ENCODE measurements around the gene CACNA2D1.

DNA sequence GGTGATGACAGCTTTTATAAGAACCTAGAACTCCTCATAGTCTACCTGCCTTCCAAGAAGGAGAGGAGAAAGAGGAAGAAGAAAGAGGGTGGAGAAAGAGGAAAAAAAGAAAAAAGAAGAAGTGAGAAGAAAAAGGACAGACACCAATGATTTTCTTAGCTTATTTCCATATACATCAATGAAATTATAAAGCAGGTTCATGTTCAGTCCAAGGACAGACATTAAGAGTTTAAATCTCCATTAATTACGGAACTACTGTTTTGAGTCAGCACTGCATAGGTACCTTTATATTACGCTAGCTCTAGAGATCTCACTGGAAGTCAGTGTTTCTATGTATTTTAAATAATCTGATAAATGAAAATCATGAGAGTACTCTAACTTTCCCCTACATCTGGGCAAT is 364.8 kb downstream of the CACNA2D1 start:
- TF ChIP-seq POLR2A (IDR thresholded peaks at IDR 0.05; ENCODE audit: borderline replicate concordance, extremely low read depth, insufficient read depth, insufficient read length) (no peak), RAD21 (IDR thresholded peaks at IDR 0.05; ENCODE audit: low read depth) (no peak), EZH2 (IDR thresholded peaks at IDR 0.05) (no peak), CEBPB (IDR thresholded peaks at IDR 0.05; ENCODE audit: low read depth) (no peak), POLR2AphosphoS5 (IDR thresholded peaks at IDR 0.05; ENCODE audit: low read depth, low read length) (no peak), SIN3A (IDR thresholded peaks at IDR 0.05; ENCODE audit: low read depth) (no peak), ZNF274 (IDR thresholded peaks at IDR 0.05; ENCODE audit: low read depth, low read length) (no peak), SP1 (IDR thresholded peaks at IDR 0.05; ENCODE audit: low read depth) (no peak), YY1 (IDR thresholded peaks at IDR 0.05; ENCODE audit: extremely low read depth, insufficient replicate concordance, low read depth, low read length) (no peak)
- TF ChIP-seq, protein P1, sequence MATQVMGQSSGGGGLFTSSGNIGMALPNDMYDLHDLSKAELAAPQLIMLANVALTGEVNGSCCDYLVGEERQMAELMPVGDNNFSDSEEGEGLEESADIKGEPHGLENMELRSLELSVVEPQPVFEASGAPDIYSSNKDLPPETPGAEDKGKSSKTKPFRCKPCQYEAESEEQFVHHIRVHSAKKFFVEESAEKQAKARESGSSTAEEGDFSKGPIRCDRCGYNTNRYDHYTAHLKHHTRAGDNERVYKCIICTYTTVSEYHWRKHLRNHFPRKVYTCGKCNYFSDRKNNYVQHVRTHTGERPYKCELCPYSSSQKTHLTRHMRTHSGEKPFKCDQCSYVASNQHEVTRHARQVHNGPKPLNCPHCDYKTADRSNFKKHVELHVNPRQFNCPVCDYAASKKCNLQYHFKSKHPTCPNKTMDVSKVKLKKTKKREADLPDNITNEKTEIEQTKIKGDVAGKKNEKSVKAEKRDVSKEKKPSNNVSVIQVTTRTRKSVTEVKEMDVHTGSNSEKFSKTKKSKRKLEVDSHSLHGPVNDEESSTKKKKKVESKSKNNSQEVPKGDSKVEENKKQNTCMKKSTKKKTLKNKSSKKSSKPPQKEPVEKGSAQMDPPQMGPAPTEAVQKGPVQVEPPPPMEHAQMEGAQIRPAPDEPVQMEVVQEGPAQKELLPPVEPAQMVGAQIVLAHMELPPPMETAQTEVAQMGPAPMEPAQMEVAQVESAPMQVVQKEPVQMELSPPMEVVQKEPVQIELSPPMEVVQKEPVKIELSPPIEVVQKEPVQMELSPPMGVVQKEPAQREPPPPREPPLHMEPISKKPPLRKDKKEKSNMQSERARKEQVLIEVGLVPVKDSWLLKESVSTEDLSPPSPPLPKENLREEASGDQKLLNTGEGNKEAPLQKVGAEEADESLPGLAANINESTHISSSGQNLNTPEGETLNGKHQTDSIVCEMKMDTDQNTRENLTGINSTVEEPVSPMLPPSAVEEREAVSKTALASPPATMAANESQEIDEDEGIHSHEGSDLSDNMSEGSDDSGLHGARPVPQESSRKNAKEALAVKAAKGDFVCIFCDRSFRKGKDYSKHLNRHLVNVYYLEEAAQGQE (IDR thresholded peaks at IDR 0.05; ENCODE audit: low read depth): no peak
- TF ChIP-seq, protein P2, sequence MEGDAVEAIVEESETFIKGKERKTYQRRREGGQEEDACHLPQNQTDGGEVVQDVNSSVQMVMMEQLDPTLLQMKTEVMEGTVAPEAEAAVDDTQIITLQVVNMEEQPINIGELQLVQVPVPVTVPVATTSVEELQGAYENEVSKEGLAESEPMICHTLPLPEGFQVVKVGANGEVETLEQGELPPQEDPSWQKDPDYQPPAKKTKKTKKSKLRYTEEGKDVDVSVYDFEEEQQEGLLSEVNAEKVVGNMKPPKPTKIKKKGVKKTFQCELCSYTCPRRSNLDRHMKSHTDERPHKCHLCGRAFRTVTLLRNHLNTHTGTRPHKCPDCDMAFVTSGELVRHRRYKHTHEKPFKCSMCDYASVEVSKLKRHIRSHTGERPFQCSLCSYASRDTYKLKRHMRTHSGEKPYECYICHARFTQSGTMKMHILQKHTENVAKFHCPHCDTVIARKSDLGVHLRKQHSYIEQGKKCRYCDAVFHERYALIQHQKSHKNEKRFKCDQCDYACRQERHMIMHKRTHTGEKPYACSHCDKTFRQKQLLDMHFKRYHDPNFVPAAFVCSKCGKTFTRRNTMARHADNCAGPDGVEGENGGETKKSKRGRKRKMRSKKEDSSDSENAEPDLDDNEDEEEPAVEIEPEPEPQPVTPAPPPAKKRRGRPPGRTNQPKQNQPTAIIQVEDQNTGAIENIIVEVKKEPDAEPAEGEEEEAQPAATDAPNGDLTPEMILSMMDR (IDR thresholded peaks at IDR 0.05 in 2 of 3, conservative IDR thresholded peaks at IDR 0.05 in 1 of 3; ENCODE audit: borderline replicate concordance in 1 of 3, insufficient read depth in 1 of 3, low read depth in 2 of 3, low read length in 2 of 3): no peak
- TF ChIP-seq, protein P3, sequence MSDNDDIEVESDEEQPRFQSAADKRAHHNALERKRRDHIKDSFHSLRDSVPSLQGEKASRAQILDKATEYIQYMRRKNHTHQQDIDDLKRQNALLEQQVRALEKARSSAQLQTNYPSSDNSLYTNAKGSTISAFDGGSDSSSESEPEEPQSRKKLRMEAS (IDR thresholded peaks at IDR 0.05): no peak
- TF ChIP-seq, protein P4, sequence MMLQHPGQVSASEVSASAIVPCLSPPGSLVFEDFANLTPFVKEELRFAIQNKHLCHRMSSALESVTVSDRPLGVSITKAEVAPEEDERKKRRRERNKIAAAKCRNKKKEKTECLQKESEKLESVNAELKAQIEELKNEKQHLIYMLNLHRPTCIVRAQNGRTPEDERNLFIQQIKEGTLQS (IDR thresholded peaks at IDR 0.05): no peak
- TF ChIP-seq, protein P5, sequence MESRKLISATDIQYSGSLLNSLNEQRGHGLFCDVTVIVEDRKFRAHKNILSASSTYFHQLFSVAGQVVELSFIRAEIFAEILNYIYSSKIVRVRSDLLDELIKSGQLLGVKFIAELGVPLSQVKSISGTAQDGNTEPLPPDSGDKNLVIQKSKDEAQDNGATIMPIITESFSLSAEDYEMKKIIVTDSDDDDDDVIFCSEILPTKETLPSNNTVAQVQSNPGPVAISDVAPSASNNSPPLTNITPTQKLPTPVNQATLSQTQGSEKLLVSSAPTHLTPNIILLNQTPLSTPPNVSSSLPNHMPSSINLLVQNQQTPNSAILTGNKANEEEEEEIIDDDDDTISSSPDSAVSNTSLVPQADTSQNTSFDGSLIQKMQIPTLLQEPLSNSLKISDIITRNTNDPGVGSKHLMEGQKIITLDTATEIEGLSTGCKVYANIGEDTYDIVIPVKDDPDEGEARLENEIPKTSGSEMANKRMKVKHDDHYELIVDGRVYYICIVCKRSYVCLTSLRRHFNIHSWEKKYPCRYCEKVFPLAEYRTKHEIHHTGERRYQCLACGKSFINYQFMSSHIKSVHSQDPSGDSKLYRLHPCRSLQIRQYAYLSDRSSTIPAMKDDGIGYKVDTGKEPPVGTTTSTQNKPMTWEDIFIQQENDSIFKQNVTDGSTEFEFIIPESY (IDR thresholded peaks at IDR 0.05; ENCODE audit: extremely low read depth, insufficient replicate concordance, low read length): no peak

Measured in HCT116 (cell line).